Keratinocyte (primary cell): ENCODE data around the gene FBRSL1. TPM values are rescaled to one million over a fixed set of nuclear protein-coding genes. Genes with fewer than 3 reads are reported as not detected.

ENCODE experiments used
- DNase-seq: peaks from one replicate; pipeline ENCODE4 v3.0.0-alpha.2; 2011; ENCODE audit warnings: low read depth, missing footprints, low spot score
- FAIRE-seq: peaks from 2 replicates; lab custom pipeline; 2011; peaks lifted over from hg19 to GRCh38; lab: Jason Lieb, UNC
- H2AFZ ChIP-seq: 2 replicates; pipeline ENCODE4 v1.6.0; 2012; ENCODE audit warnings: low read length, control low read depth, inconsistent platforms; ENCODE audit not compliant: control insufficient read depth
- H3K27ac ChIP-seq: 2 replicates; pipeline ENCODE4 v1.5.1; 2011; ENCODE audit warnings: low read length; ENCODE audit not compliant: control insufficient read depth, insufficient read depth
- H3K27me3 ChIP-seq: 3 replicates; pipeline ENCODE4 v1.6.0; 2011; ENCODE audit warnings: low read length; ENCODE audit not compliant: control insufficient read depth, insufficient read depth; ENCODE audit errors: extremely low read depth
- H3K36me3 ChIP-seq, 2 experiments: 2 replicates in 1 of 2; 3 replicates in 1 of 2; pipeline ENCODE4 v1.5.1; 2011; ENCODE audit warnings: low read length in 2 of 2, mild to moderate bottlenecking in 1 of 2; ENCODE audit not compliant: control insufficient read depth in 2 of 2, insufficient read depth in 2 of 2; ENCODE audit errors: extremely low read depth in 1 of 2
- H3K4me1 ChIP-seq: 3 replicates; pipeline ENCODE4 v1.5.1; 2011; ENCODE audit warnings: low read length; ENCODE audit not compliant: control insufficient read depth, insufficient read depth; ENCODE audit errors: extremely low read depth
- H3K4me2 ChIP-seq: 3 replicates; pipeline ENCODE4 v1.6.0; 2011; ENCODE audit warnings: low read depth, low read length; ENCODE audit not compliant: control insufficient read depth, insufficient read depth; ENCODE audit errors: extremely low read depth
- H3K4me3 ChIP-seq, 3 experiments: fragments of 200-600 bp in 1 of 3; sonication (generic) in 1 of 3; 2 replicates in 2 of 3; 3 replicates in 1 of 3; pipeline ENCODE4 v1.5.1; 2011 to 2016; ENCODE audit warnings: low read length in 3 of 3, mild to moderate bottlenecking in 3 of 3, control low read depth in 2 of 3, inconsistent platforms in 1 of 3, low read depth in 1 of 3, mixed read lengths in 1 of 3, mixed run types in 1 of 3, moderate library complexity in 1 of 3; ENCODE audit not compliant: control insufficient read depth in 2 of 3, insufficient read depth in 2 of 3; ENCODE audit errors: extremely low read depth in 1 of 3
- H3K79me2 ChIP-seq: 2 replicates; pipeline ENCODE4 v1.6.0; 2012; ENCODE audit warnings: low read length; ENCODE audit not compliant: control insufficient read depth, insufficient read depth
- H3K9ac ChIP-seq: 3 replicates; pipeline ENCODE4 v1.6.0; 2011; ENCODE audit warnings: low read length; ENCODE audit not compliant: control insufficient read depth, insufficient read depth; ENCODE audit errors: extremely low read depth
- H3K9me1 ChIP-seq: 3 replicates; pipeline ENCODE4 v1.6.0; 2011; ENCODE audit warnings: low read length; ENCODE audit not compliant: control insufficient read depth, insufficient read depth; ENCODE audit errors: extremely low read depth
- H3K9me3 ChIP-seq: 2 replicates; pipeline ENCODE4 v1.5.1; 2012; ENCODE audit warnings: low read depth, low read length; ENCODE audit not compliant: control insufficient read depth
- H4K20me1 ChIP-seq: 3 replicates; pipeline ENCODE4 v1.6.0; 2011; ENCODE audit warnings: low read length; ENCODE audit not compliant: control insufficient read depth, insufficient read depth; ENCODE audit errors: extremely low read depth
- EZH2 ChIP-seq: IDR thresholded peaks from one replicate; pipeline ENCODE4 v1.6.1; 2012; ENCODE audit warnings: inconsistent platforms, mild to moderate bottlenecking, low read length, moderate library complexity
- dilution Hi-C: fragments of 300-500 bp; cut with MboI; formaldehyde crosslinking; loops from one replicate; pipeline ENCODE4 v1.7.0; 2020; ENCODE audit warnings: low sequenced_read_pairs; ENCODE audit not compliant: extremely low pct_ligation_motif_present
- polyA plus RNA-seq, 5 experiments: library from polyadenylated mRNA; depleted of rRNA in 3 of 5; stranded (reverse) in 3 of 5; stranded (forward) in 1 of 5; unstranded in 1 of 5; fragments of >200 nt; gene quantifications; 1 replicate in 1 of 5; 2 replicates in 3 of 5; 3 replicates in 1 of 5; pipeline versions ENCODE4 v1.2.1 to v1.2.3, GENCODE V29; 2011 to 2012; ENCODE audit warnings: missing spikeins in 2 of 5, low read depth in 1 of 5, low replicate concordance in 1 of 5
- TF ChIP-seq, protein P1 (sequence below), 3 experiments: IDR thresholded peaks in 1 of 3; conservative IDR thresholded peaks in 1 of 3; optimal IDR thresholded peaks in 1 of 3; 2 replicates in 2 of 3; 3 replicates in 1 of 3; pipeline versions ENCODE3 to v1.5.1; 2011; ENCODE audit warnings: low read length in 3 of 3, mild to moderate bottlenecking in 3 of 3, moderate library complexity in 2 of 3, control low read depth in 1 of 3, inconsistent platforms in 1 of 3; ENCODE audit not compliant: insufficient read depth in 2 of 3; ENCODE audit errors: extremely low read depth in 1 of 3

The FBRSL1 gene
- polyA plus RNA-seq, 1 donor (not counting 4 experiments of a cell fraction or from before 2014, with no cell fraction given) = 0.89 TPM

DNA sequence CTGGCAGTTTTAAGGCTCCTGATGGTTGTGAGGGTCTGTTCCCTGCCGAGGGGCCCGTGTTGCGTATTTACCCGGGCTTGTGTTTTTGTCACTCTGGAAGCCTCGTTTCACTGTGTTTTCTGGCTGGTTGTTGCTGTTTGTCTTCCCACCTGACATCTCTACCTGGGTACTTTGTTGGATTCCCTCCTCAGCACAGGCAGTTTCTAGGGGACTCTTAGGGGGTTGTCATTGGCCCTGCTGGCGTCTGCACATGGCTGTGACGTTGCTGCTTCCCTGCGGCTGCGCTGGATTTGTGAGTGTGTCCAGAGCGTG lies 6.4 kb downstream of the FBRSL1 start:
- no peaks in the 10 kb centered on the region for H3K9me3 ChIP-seq
- dilution Hi-C loops = no loop called here
- peaks cover 92% of the 10 kb centered on the region for H3K79me2 ChIP-seq
- peaks cover 7% of the 10 kb centered on the region for H3K9me1 ChIP-seq
- FAIRE-seq (no peak), DNase-seq (no peak)
- peaks cover 30% of the 10 kb centered on the region for H3K4me1 ChIP-seq
- H2AFZ ChIP-seq = no peak overlapping the region
- no peak overlapping the region for H3K9ac ChIP-seq
- TF ChIP-seq, protein P1, sequence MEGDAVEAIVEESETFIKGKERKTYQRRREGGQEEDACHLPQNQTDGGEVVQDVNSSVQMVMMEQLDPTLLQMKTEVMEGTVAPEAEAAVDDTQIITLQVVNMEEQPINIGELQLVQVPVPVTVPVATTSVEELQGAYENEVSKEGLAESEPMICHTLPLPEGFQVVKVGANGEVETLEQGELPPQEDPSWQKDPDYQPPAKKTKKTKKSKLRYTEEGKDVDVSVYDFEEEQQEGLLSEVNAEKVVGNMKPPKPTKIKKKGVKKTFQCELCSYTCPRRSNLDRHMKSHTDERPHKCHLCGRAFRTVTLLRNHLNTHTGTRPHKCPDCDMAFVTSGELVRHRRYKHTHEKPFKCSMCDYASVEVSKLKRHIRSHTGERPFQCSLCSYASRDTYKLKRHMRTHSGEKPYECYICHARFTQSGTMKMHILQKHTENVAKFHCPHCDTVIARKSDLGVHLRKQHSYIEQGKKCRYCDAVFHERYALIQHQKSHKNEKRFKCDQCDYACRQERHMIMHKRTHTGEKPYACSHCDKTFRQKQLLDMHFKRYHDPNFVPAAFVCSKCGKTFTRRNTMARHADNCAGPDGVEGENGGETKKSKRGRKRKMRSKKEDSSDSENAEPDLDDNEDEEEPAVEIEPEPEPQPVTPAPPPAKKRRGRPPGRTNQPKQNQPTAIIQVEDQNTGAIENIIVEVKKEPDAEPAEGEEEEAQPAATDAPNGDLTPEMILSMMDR (optimal IDR thresholded peaks at IDR 0.05 in 1 of 3, IDR thresholded peaks at IDR 0.05 in 1 of 3, conservative IDR thresholded peaks at IDR 0.05 in 1 of 3; ENCODE audit: extremely low read depth in 1 of 3, insufficient read depth in 2 of 3, low read length in 3 of 3) = no peak
- TF ChIP-seq EZH2 = no peak
- peaks cover 58% of the 10 kb centered on the region for H4K20me1 ChIP-seq
- no peaks in the 10 kb centered on the region for H3K27me3 ChIP-seq
- H3K4me3 ChIP-seq = no peak overlapping the region
- H3K36me3 ChIP-seq = no peaks in the 10 kb centered on the region
- no peak overlapping the region for H3K4me2 ChIP-seq
- H3K27ac ChIP-seq = no peak overlapping the region

DNA sequence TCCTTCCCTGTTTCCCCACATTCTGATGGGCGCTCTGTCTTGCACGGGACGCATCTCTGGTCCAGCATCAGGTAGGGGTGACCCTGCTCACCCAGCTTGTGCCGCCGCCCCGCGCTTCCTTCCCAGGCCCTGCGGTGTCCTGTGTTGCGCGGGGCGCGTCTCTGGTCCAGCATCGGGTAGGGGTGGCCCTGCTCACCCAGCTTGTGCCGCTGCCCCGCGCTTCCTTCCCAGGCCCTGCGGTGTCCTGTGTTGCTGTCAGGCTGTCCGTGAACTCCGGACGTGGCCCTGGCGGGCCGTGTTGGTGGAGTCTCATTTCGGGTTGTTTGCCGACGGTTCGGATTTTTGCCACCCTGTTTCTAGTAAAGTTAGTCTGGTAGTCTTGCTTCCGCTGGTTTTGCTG lies 6.8 kb downstream of the FBRSL1 start:
- no peak overlapping the region for H2AFZ ChIP-seq
- no peaks in the 10 kb centered on the region for H3K9me3 ChIP-seq
- H3K9me1 ChIP-seq = peaks cover 5% of the 10 kb centered on the region
- no peak for DNase-seq
- TF ChIP-seq, protein P1 (optimal IDR thresholded peaks at IDR 0.05 in 1 of 3, IDR thresholded peaks at IDR 0.05 in 1 of 3, conservative IDR thresholded peaks at IDR 0.05 in 1 of 3; ENCODE audit: extremely low read depth in 1 of 3, insufficient read depth in 2 of 3, low read length in 3 of 3) = no peak
- no peak for TF ChIP-seq EZH2
- H3K36me3 ChIP-seq = no peaks in the 10 kb centered on the region
- peaks cover 26% of the 10 kb centered on the region for H3K4me1 ChIP-seq
- no peak overlapping the region for H3K4me3 ChIP-seq
- dilution Hi-C loops = no loop called here
- no peak overlapping the region for H3K4me2 ChIP-seq
- peaks cover 60% of the 10 kb centered on the region for H4K20me1 ChIP-seq
- H3K27me3 ChIP-seq = no peaks in the 10 kb centered on the region
- FAIRE-seq = no peak
- H3K27ac ChIP-seq = no peak overlapping the region
- peaks cover 91% of the 10 kb centered on the region for H3K79me2 ChIP-seq
- H3K9ac ChIP-seq = no peak overlapping the region
